Measurements from ENCODE around the gene DGUOK.

DGUOK gene

GRCh38 chr2:73975731-73976130, 49.1 kb downstream of the DGUOK start:
- DNase-seq (ENCODE audit: low spot score): no peak
- TF ChIP-seq, protein P1, sequence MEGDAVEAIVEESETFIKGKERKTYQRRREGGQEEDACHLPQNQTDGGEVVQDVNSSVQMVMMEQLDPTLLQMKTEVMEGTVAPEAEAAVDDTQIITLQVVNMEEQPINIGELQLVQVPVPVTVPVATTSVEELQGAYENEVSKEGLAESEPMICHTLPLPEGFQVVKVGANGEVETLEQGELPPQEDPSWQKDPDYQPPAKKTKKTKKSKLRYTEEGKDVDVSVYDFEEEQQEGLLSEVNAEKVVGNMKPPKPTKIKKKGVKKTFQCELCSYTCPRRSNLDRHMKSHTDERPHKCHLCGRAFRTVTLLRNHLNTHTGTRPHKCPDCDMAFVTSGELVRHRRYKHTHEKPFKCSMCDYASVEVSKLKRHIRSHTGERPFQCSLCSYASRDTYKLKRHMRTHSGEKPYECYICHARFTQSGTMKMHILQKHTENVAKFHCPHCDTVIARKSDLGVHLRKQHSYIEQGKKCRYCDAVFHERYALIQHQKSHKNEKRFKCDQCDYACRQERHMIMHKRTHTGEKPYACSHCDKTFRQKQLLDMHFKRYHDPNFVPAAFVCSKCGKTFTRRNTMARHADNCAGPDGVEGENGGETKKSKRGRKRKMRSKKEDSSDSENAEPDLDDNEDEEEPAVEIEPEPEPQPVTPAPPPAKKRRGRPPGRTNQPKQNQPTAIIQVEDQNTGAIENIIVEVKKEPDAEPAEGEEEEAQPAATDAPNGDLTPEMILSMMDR (IDR thresholded peaks at IDR 0.05; ENCODE audit: borderline replicate concordance, control extremely low read depth, extremely low read depth, insufficient read depth, missing control alignments): no peak
- in situ Hi-C loops (cut with MboI; ENCODE audit: low sequenced_read_pairs, unreplicated experiment): no loop called here

DNA sequence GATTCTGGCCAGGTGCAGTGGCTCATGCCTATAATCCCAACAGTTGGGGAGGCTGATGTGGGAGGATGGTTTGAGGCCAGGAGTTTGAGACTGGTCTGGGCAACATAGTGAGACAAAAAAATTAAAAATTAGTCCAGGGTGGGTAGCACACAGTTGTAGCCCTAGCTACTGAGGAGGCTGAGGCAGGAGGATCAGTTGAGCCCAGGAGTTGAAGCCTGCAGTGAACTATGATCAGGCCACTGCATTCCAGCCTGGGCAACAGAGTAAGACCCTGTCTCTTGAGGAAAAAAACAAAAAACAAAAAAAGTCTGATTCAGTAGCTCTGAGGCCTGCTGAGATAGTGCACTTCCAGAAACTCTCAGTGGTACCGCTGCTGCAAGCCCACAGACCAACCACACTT, 50.1 kb downstream of the DGUOK start:
- TF ChIP-seq, protein P1 (IDR thresholded peaks at IDR 0.05; ENCODE audit: borderline replicate concordance, control extremely low read depth, extremely low read depth, insufficient read depth, missing control alignments): no peak
- in situ Hi-C loops (cut with MboI; ENCODE audit: low sequenced_read_pairs, unreplicated experiment): no loop called here
- DNase-seq (ENCODE audit: low spot score): no peak

- no peak for DNase-seq (ENCODE audit: low spot score)
- TF ChIP-seq, protein P1 (IDR thresholded peaks at IDR 0.05; ENCODE audit: borderline replicate concordance, control extremely low read depth, extremely low read depth, insufficient read depth, missing control alignments): no peak
- in situ Hi-C loops (cut with MboI; ENCODE audit: low sequenced_read_pairs, unreplicated experiment): no loop called here
Observed at GRCh38 chr2:73977466-73977865, 50.8 kb downstream of the DGUOK start.

- TF ChIP-seq, protein P1 (IDR thresholded peaks at IDR 0.05; ENCODE audit: borderline replicate concordance, control extremely low read depth, extremely low read depth, insufficient read depth, missing control alignments): no peak
- peak; percentile 55 for DNase-seq (ENCODE audit: low spot score)
- in situ Hi-C loops (cut with MboI; ENCODE audit: low sequenced_read_pairs, unreplicated experiment): no loop called here
Observed at GRCh38 chr2:73979021-73979420, 52.3 kb downstream of the DGUOK start.

- no peak for DNase-seq (ENCODE audit: low spot score)
- in situ Hi-C loops (cut with MboI; ENCODE audit: low sequenced_read_pairs, unreplicated experiment): no loop called here
- TF ChIP-seq, protein P1 (IDR thresholded peaks at IDR 0.05; ENCODE audit: borderline replicate concordance, control extremely low read depth, extremely low read depth, insufficient read depth, missing control alignments): no peak
Observed at GRCh38 chr2:73979686-73980085, 53.0 kb downstream of the DGUOK start.

- DNase-seq (ENCODE audit: low spot score): no peak
- in situ Hi-C loops (cut with MboI; ENCODE audit: low sequenced_read_pairs, unreplicated experiment): no loop called here
- TF ChIP-seq, protein P1 (IDR thresholded peaks at IDR 0.05; ENCODE audit: borderline replicate concordance, control extremely low read depth, extremely low read depth, insufficient read depth, missing control alignments): no peak
Observed at GRCh38 chr2:73980566-73980965, 53.9 kb downstream of the DGUOK start.
